Kidney epithelial cell (primary cell): Measurements from ENCODE around the gene STAT5B. TPM values are rescaled to one million over a fixed set of nuclear protein-coding genes. Genes with fewer than 3 reads are reported as not detected.
"Not testable (repeated sequence)": the region's sequence is repeated elsewhere in the genome, so short reads cannot be mapped to it uniquely, and the experiment has no call there.

ENCODE experiments used
- DNase-seq: peaks from one replicate; pipeline ENCODE4 v3.0.0-alpha.2; 2010; ENCODE audit warnings: low read depth
- H3K27me3 ChIP-seq: 2 replicates; pipeline ENCODE4 v1.6.0; 2011; ENCODE audit warnings: low read length; ENCODE audit not compliant: control insufficient read depth, insufficient read depth
- H3K36me3 ChIP-seq: 2 replicates; pipeline ENCODE4 v1.5.1; 2011; ENCODE audit warnings: low read length; ENCODE audit not compliant: control insufficient read depth, insufficient read depth
- H3K4me3 ChIP-seq: 2 replicates; pipeline ENCODE4 v1.5.1; 2011; ENCODE audit warnings: low read depth, mild to moderate bottlenecking, control low read depth, low read length
- CTCF ChIP-seq: IDR thresholded peaks from 2 replicates; pipeline ENCODE4 v1.5.1; 2011; ENCODE audit warnings: mild to moderate bottlenecking, moderate library complexity, low read length, control low read depth, inconsistent platforms; ENCODE audit not compliant: insufficient read depth, poor library complexity, severe bottlenecking
- total RNA-seq: library from RNA; depleted of rRNA; stranded (reverse); fragments of >200 nt; gene quantifications from 2 replicates; pipeline ENCODE4 v1.2.3, GENCODE V29; 2015

The STAT5B gene
- total RNA-seq, 1 donor from 2014 or later = 27.5 TPM

- H3K36me3 ChIP-seq = no peaks in the 10 kb centered on the region
Observed at GRCh38 chr17:42212382-42212781, 63.8 kb downstream of the STAT5B start.

GRCh38 chr17:42211921-42212341 lies 64.3 kb downstream of the STAT5B start:
- not testable (repeated sequence) for H3K4me3 ChIP-seq, DNase-seq, H3K27me3 ChIP-seq, H3K36me3 ChIP-seq

More at GRCh38 chr17:42212382-42212781, 63.8 kb downstream of the STAT5B start:
- H3K4me3 ChIP-seq = no peak overlapping the region
- no peaks in the 10 kb centered on the region for H3K27me3 ChIP-seq
- no peak for TF ChIP-seq CTCF
- no peak for DNase-seq

GRCh38 chr17:42210046-42210445 lies 66.1 kb downstream of the STAT5B start:
- DNase-seq = no peak
- no peaks in the 10 kb centered on the region for H3K36me3 ChIP-seq
- TF ChIP-seq CTCF = no peak
- no peaks in the 10 kb centered on the region for H3K27me3 ChIP-seq
- no peak overlapping the region for H3K4me3 ChIP-seq

- H3K36me3 ChIP-seq, DNase-seq: not testable (repeated sequence)
Observed at GRCh38 chr17:42206153-42206612, 70.0 kb downstream of the STAT5B start.

GRCh38 chr17:42203354-42203753 lies 72.8 kb downstream of the STAT5B start:
- no peak for DNase-seq
- no peaks in the 10 kb centered on the region for H3K27me3 ChIP-seq

More at GRCh38 chr17:42206153-42206612, 70.0 kb downstream of the STAT5B start:
- not testable (repeated sequence) for H3K4me3 ChIP-seq, H3K27me3 ChIP-seq

GRCh38 chr17:42202696-42203095 lies 73.5 kb downstream of the STAT5B start:
- TF ChIP-seq CTCF = no peak
- peaks cover 2% of the 10 kb centered on the region for H3K36me3 ChIP-seq

More at GRCh38 chr17:42203354-42203753, 72.8 kb downstream of the STAT5B start:
- no peak for TF ChIP-seq CTCF
- no peak overlapping the region for H3K4me3 ChIP-seq
- peaks cover 2% of the 10 kb centered on the region for H3K36me3 ChIP-seq

GRCh38 chr17:42202159-42202558 lies 74.0 kb downstream of the STAT5B start:
- TF ChIP-seq CTCF = no peak
- H3K4me3 ChIP-seq = no peak overlapping the region
- no peak for DNase-seq
- H3K27me3 ChIP-seq = no peaks in the 10 kb centered on the region
- peaks cover 2% of the 10 kb centered on the region for H3K36me3 ChIP-seq

More at GRCh38 chr17:42202696-42203095, 73.5 kb downstream of the STAT5B start:
- Histone ChIP-seq H3K27me3 (no peaks in the 10 kb centered on the region), H3K4me3 (no peak overlapping the region)
- DNase-seq = no peak
